Stimulated activated CD4-positive, alpha-beta T cell treated with anti-CD3 and anti-CD28 coated beads, Interleukin-2, amount 100 ng/mL, for 4 hours (primary cell): ENCODE data around the gene TRIP4.
"Not testable (repeated sequence)": the region's sequence is repeated elsewhere in the genome, so short reads cannot be mapped to it uniquely, and the experiment has no call there.

Experiments
- DNase-seq: peaks from one replicate; pipeline ENCODE4 v3.0.0-alpha.2; 2020; ENCODE audit warnings: low read depth

The TRIP4 gene

GRCh38 chr15:64381000-64381751, 6.5 kb upstream of the TRIP4 start, which contains the start of gene PCLAF:
Gene PCLAF, minus strand, starts transcription at chr15:64381441. Its CDS starts 70 bp downstream, at chr15:64381371.
- DNase-seq = peak; percentile 82

- DNase-seq = no peak
These were observed 3.9 kb upstream of the TRIP4 start for GRCh38 chr15:64383760-64384159.

- no peak for DNase-seq
These were observed 1.3 kb upstream of the TRIP4 start for GRCh38 chr15:64386291-64386690.

GRCh38 chr15:64389036-64389435, 1.4 kb downstream of the TRIP4 start:
- no peak for DNase-seq

- not testable (repeated sequence) for DNase-seq
These were observed 4.8 kb downstream of the TRIP4 start for GRCh38 chr15:64392471-64392870.

GRCh38 chr15:64396789-64397188, 9.2 kb downstream of the TRIP4 start:
- no peak for DNase-seq

GRCh38 chr15:64398575-64398974, 10.9 kb downstream of the TRIP4 start:
- no peak for DNase-seq

GRCh38 chr15:64400583-64400982, 12.9 kb downstream of the TRIP4 start:
- DNase-seq = no peak

GRCh38 chr15:64412216-64412615, 24.6 kb downstream of the TRIP4 start:
- no peak for DNase-seq

- no peak for DNase-seq
These were observed 35.1 kb downstream of the TRIP4 start for GRCh38 chr15:64422697-64423096.

GRCh38 chr15:64423970-64424369, 36.3 kb downstream of the TRIP4 start:
- no peak for DNase-seq

- no peak for DNase-seq
These were observed 37.6 kb downstream of the TRIP4 start for GRCh38 chr15:64425221-64425620.

- no peak for DNase-seq
These were observed 39.3 kb downstream of the TRIP4 start for GRCh38 chr15:64426845-64427465.

- peak; percentile 26 for DNase-seq
These were observed 41.8 kb downstream of the TRIP4 start for GRCh38 chr15:64429448-64429847.

GRCh38 chr15:64430000-64430735, 42.5 kb downstream of the TRIP4 start:
- DNase-seq = peak; percentile 13

GRCh38 chr15:64437982-64438381, 50.3 kb downstream of the TRIP4 start:
- DNase-seq = no peak

GRCh38 chr15:64438653-64439447, 51.2 kb downstream of the TRIP4 start:
- DNase-seq = no peak

GRCh38 chr15:64441852-64442251, 54.2 kb downstream of the TRIP4 start:
- no peak for DNase-seq

- no peak for DNase-seq
These were observed 55.4 kb downstream of the TRIP4 start for GRCh38 chr15:64443016-64443415.

- no peak for DNase-seq
These were observed 56.3 kb downstream of the TRIP4 start for GRCh38 chr15:64443747-64444621.

- DNase-seq = no peak
These were observed 57.2 kb downstream of the TRIP4 start for GRCh38 chr15:64444836-64445235.
